Activated T-helper 1 cell treated with anti-CD3 and anti-CD28 coated beads, Interleukin-12 subunit alpha, Interleukin-12 subunit beta, Interleukin-2, Interleukin-4 antibody, amounts not matched to agents 30 ng/mL and 10 ng/mL and 1 ng/mL, durations not matched to agents 14 hours and 24 hours and 36 hours (primary cell): ENCODE measurements around the gene EXOC1. TPM values are rescaled to one million over a fixed set of nuclear protein-coding genes. Genes with fewer than 3 reads are reported as not detected.
A peak's percentile ranks its signal among the peaks of the same experiment; 100 is the strongest.
"Not testable (repeated sequence)": the region's sequence is repeated elsewhere in the genome, so short reads cannot be mapped to it uniquely, and the experiment has no call there.

Experiments
- DNase-seq: peaks from one replicate; pipeline ENCODE4 v3.0.0; 2021; ENCODE audit warnings: low spot score
- H3K27ac Mint-ChIP-seq: one replicate; pipeline ENCODE4 v1.8.0; 2021; ENCODE audit warnings: mild to moderate bottlenecking, mixed read lengths
- H3K27me3 Mint-ChIP-seq: one replicate; pipeline ENCODE4 v1.8.0; 2022; ENCODE audit warnings: mild to moderate bottlenecking, moderate library complexity, mixed read lengths; ENCODE audit not compliant: insufficient read depth
- H3K36me3 Mint-ChIP-seq: one replicate; pipeline ENCODE4 v1.8.0; 2021; ENCODE audit warnings: low read depth, mixed read lengths
- H3K4me1 Mint-ChIP-seq: one replicate; pipeline ENCODE4 v1.8.0; 2021; ENCODE audit warnings: low read depth, mixed read lengths
- H3K4me3 Mint-ChIP-seq: one replicate; pipeline ENCODE4 v1.8.0; 2021; ENCODE audit warnings: mild to moderate bottlenecking, moderate library complexity, mixed read lengths
- H3K9me3 Mint-ChIP-seq: one replicate; pipeline ENCODE4 v1.8.0; 2021; ENCODE audit warnings: mixed read lengths
- intact Hi-C: fragments of 100-400 bp; cut with micrococcal nuclease; formaldehyde crosslinking; loops from one replicate; pipeline ENCODE4 v1.15.1; 2024
- total RNA-seq: library from RNA; stranded (reverse); gene quantifications from 2 replicates; pipeline ENCODE4 v1.2.3, GENCODE V29; 2022

EXOC1 gene
- total RNA-seq, 1 donor from 2014 or later: 18.8 TPM

DNA sequence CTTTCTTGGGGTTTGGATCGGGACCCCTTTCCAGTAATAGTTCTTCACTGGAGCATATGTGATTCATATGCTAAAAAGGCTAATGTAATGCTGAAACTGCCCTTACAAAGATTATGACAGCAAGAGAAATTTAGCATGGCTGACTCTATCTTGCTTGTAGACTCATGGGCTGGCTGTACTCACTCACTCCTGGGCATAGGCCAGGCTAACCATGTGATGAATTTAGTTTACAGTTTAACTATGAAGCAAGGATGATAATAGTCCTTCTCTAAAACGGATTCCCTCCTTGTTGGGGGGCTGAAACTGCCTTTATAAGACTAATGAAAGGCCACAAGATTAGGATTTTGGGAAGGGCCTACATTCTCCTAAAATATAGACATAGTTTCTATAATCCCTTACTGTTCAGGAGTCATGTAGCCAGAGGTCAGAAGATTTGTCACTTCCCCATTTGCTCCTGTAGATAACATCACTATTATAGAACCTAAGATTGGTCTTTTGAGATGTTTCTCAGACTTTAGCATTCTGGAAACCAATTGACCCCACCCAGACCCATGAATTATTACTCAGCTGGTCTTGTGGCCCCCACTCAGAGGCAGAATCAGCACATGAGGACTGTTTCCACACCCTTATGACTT, 74.5 kb downstream of the EXOC1 start:
- Mint-ChIP-seq H3K4me3 (no peak overlapping the region), H3K27ac (no peak overlapping the region), H3K4me1 (no peaks in the 10 kb centered on the region), H3K9me3 (no peaks in the 10 kb centered on the region), H3K36me3 (no peaks in the 10 kb centered on the region), H3K27me3 (peaks cover 2% of the 10 kb centered on the region)
- no peak for DNase-seq
- intact Hi-C loops: no loop called here

DNA sequence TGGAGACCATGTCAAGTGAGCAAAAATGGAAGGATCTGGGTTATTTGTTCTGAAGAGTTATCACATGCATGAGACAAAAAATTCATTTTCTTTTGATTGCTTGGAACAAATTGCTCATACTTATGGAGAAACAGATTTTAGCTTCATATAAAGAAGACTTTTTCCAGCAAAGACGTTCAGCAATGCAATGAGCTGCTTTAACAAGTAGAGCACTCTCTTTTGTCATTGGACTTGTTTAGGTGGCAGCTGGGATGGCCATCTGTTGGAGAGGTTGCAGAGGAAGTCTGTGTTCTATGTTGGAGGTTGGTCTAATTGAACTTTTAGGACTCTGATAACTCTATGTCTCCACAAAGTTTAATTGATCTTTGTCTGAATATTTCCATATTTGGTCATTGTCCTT, 75.4 kb downstream of the EXOC1 start:
- Mint-ChIP-seq H3K4me3 (no peak overlapping the region), H3K4me1 (no peaks in the 10 kb centered on the region), H3K27me3 (peaks cover 2% of the 10 kb centered on the region), H3K27ac (no peak overlapping the region), H3K36me3 (no peaks in the 10 kb centered on the region), H3K9me3 (no peaks in the 10 kb centered on the region)
- DNase-seq: no peak
- intact Hi-C loops: no loop called here

DNA sequence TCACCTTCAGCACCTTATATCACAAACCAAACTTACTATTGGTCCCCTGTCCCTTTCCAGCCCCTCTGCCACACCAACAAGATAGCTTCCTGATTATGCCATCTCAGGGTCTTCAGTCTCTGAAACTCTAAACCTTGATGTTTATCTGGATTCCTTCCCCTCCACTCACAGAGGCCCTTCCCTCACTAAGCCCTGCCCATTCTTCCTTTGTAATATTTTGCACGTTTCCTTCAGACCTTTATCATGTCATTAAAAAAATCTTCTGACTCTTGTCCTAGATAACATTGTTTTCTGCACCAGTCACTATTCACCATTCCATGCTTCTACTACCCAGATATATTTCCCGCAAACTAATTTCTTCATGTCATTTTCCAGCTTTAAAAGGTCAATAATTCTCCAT, 77.6 kb downstream of the EXOC1 start:
- DNase-seq: no peak
- H3K4me3 Mint-ChIP-seq: no peak overlapping the region
- H3K27me3 Mint-ChIP-seq: peaks cover 2% of the 10 kb centered on the region

DNA sequence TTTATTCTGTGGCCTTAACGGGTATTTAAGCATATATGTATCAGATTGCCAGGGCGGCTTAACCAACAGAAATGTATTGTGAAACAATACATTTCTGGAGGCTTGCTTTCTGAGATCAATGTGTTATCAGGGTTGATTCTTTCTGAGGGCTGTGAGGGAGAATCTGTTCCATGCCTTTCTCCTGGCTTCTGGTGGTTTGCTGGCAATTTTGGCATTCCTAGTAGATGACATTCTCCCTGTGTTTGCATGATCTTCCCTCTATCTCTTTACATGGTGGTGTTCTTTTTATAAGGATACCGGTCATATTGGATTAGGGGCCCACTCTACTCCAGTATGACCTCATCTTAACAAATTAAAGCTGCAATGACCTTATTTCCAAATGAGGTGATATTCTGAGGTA, 78.4 kb downstream of the EXOC1 start:
- Mint-ChIP-seq H3K27me3 (peaks cover 2% of the 10 kb centered on the region), H3K4me1 (no peaks in the 10 kb centered on the region)
- intact Hi-C loops: no loop called here

More for the DNA sequence above, 77.6 kb downstream of the EXOC1 start:
- intact Hi-C loops: no loop called here
- Mint-ChIP-seq H3K36me3 (no peaks in the 10 kb centered on the region), H3K27ac (no peak overlapping the region), H3K4me1 (no peaks in the 10 kb centered on the region), H3K9me3 (no peaks in the 10 kb centered on the region)

DNA sequence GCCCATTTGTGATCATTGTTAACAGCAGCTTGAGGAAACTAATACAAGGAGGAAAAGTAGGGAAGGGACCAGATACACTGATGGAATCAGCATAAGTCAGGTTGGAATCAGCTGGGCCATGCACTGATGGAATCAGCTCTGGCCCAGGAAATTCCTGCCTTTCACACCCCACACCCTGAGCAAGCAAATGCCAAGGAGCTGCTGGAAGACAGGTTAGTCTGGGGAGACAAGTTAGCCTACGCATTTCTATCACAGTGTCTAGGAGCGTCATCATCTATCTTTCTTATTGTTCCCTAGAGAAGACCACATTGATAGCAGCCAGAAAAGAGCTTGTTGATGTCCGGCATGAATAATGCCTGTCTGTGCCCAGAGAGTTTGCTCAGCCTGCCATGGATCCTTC, 79.1 kb downstream of the EXOC1 start:
- H3K27me3 Mint-ChIP-seq: peaks cover 2% of the 10 kb centered on the region
- intact Hi-C loops: no loop called here
- no peaks in the 10 kb centered on the region for H3K4me1 Mint-ChIP-seq
- DNase-seq: no peak
- H3K4me3 Mint-ChIP-seq: no peak overlapping the region
- peaks cover 8% of the 10 kb centered on the region for H3K9me3 Mint-ChIP-seq
- no peaks in the 10 kb centered on the region for H3K36me3 Mint-ChIP-seq
- no peak overlapping the region for H3K27ac Mint-ChIP-seq

More for the DNA sequence above, 78.4 kb downstream of the EXOC1 start:
- Mint-ChIP-seq H3K4me3 (no peak overlapping the region), H3K27ac (no peak overlapping the region), H3K9me3 (peaks cover 7% of the 10 kb centered on the region), H3K36me3 (no peaks in the 10 kb centered on the region)
- DNase-seq: no peak

DNA sequence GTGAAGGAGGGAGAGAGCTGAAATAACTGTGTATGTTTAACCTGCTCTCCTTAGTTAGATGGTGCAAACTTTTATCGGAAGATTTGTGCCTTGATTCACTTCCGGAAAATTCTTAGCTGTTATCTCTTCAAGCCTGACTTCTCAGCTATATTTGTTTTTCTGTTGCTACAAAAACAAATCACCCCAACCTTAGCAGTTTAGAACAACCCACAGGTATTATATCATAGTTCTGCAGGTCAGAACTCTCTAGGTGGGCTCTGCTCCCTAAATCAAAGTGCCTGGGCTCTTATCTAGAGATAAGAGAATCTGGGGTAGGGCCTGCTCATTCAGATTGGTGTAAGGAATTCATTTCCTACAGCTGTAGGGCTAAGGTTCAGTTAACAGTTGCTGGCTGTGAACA, 80.2 kb downstream of the EXOC1 start:
- DNase-seq: no peak
- H3K4me1 Mint-ChIP-seq: no peaks in the 10 kb centered on the region
- H3K36me3 Mint-ChIP-seq: no peaks in the 10 kb centered on the region
- intact Hi-C loops: no loop called here
- H3K27ac Mint-ChIP-seq: no peak overlapping the region
- H3K27me3 Mint-ChIP-seq: peaks cover 2% of the 10 kb centered on the region
- H3K4me3 Mint-ChIP-seq: no peak overlapping the region
- H3K9me3 Mint-ChIP-seq: peaks cover 15% of the 10 kb centered on the region

DNA sequence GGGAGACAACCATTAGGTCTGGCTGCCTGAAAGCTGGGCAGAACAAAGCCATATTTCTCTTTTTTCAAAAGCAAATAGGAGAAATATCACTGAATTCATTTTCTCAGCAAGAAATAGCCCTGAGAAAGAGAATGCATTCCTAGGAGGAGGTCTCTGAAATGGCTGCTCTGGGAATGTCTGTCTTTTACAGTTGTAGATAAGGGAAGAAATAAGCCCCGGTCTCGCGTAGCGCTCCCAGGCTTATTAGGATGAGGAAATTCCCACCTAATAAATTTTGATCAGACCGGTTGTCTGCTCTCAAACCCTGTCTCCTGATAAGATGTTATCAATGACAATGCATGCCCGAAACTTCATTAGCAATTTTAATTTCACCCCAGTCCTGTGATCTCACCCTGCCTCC, 82.5 kb downstream of the EXOC1 start:
- not testable (repeated sequence) for H3K27ac Mint-ChIP-seq, H3K27me3 Mint-ChIP-seq, DNase-seq, H3K4me3 Mint-ChIP-seq, H3K36me3 Mint-ChIP-seq, H3K4me1 Mint-ChIP-seq
- intact Hi-C loops: loop anchor here (1.0 kb wide), 1 partner anchor 27 kb away; no protein-coding TSS in a partner anchor
- peaks cover 22% of the 10 kb centered on the region for H3K9me3 Mint-ChIP-seq

DNA sequence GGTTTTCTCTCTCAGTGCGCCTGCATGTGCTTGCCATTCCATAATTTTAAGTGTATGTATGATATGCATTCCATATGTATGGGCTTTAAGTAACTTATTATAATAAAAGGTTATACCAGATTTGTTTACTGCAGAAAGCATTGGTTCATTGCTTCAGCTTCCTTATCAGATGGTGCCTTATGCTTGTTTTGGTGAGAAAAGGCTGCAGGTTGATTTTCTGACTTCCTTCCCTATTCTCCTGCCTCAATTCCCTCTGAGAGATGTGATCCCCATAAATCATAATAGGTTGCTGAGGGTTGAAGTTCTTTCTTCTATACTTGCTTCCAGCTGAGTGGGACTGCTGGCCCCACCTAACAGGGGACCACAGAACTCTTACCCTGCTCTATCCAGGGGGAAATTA, 85.0 kb downstream of the EXOC1 start:
- intact Hi-C loops: no loop called here
- no peak for DNase-seq
- Mint-ChIP-seq H3K27ac (no peak overlapping the region), H3K36me3 (no peaks in the 10 kb centered on the region), H3K4me1 (no peaks in the 10 kb centered on the region), H3K4me3 (no peak overlapping the region), H3K27me3 (no peaks in the 10 kb centered on the region), H3K9me3 (peaks cover 22% of the 10 kb centered on the region)

DNA sequence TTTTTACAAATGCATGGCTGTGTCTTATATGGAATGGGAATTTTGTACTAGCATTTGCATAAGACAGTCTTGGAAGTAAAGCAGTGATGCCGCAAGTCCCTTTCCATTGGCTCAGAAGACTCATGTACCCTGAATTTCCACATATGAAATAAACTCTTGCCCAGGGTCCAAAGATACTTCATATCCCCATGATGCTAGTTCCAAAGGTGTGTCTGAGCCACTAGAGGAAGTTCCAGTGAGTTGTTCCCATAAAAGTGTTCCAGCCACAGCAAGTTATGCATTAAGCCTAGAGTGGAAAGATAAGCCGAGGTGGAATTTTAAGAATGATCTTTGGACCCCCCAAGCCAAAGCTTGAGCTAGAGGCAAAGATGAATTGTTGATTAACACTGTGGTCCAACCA, 86.0 kb downstream of the EXOC1 start:
- intact Hi-C loops: no loop called here
- Mint-ChIP-seq H3K9me3 (peaks cover 22% of the 10 kb centered on the region), H3K27me3 (no peaks in the 10 kb centered on the region), H3K4me3 (no peak overlapping the region), H3K36me3 (no peaks in the 10 kb centered on the region), H3K4me1 (no peaks in the 10 kb centered on the region), H3K27ac (no peak overlapping the region)
- no peak for DNase-seq

DNA sequence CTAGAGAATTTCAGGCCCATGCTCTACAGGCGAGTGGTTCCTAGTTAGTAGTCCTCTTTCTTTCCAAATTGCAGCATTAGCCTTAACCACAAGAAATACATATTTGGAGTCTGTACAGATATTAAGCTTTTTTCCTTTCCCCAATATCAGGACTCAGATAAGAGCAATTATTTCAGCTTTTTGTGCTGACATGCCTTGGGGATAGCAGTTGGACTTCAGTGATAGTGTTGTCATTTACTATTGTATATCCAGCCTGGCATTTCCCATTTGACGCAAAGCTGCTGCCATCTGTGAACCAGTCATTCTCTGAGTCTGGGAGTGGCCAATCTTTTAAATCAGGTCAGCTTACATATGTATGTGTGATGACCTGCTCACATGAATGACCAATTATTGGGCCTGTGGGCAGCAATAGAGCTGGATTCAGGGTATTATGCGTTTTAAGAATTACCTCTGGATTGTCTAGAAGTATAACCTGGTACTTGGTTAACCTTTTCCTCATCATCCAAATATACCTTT, 88.5 kb downstream of the EXOC1 start:
- Mint-ChIP-seq H3K4me3 (no peak overlapping the region), H3K36me3 (no peaks in the 10 kb centered on the region), H3K4me1 (peaks cover under 1% of the 10 kb centered on the region), H3K9me3 (peaks cover 14% of the 10 kb centered on the region), H3K27ac (no peak overlapping the region), H3K27me3 (no peaks in the 10 kb centered on the region)
- no peak for DNase-seq
- intact Hi-C loops: no loop called here

DNA sequence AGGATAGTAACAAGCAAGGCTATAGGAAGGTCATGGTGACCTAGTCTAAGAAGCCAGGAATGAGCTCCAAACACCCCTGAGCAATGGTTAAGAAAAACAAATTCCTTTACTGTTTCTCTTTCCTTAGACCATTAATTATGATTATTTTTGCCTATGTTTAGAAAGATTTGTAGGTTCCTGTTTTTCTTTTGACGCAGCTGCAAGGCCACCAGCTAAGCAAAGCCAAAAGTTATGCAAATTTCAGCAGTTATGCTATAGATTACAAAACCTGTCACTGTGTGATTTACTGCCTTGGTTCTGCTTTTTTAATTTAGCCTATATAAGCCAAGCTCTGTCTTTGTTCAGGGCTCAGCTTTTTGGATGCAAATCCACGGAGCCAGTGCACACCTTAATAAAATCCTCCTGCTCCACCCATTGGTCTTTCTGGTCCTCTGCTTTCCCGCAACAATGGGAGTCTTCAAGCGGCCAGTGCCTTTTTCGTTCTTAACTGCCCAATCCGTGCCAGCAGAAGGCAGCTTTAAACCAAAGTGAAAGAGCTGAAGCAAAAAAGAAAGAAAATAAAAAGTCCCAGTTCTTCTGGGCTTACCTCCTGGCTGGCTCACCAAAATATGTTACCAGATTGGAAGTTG, 93.9 kb downstream of the EXOC1 start:
- Mint-ChIP-seq H3K27me3 (no peaks in the 10 kb centered on the region), H3K4me3 (peak overlapping the region; percentile 86), H3K9me3 (no peaks in the 10 kb centered on the region), H3K27ac (peak overlapping the region; percentile 84), H3K4me1 (peaks cover 41% of the 10 kb centered on the region), H3K36me3 (peaks cover 11% of the 10 kb centered on the region)
- intact Hi-C loops: loop anchor here (5.0 kb wide), 3 partner anchors 550 to 700 kb away; partner anchors contain the start of genes SRD5A3 and TMEM165
- DNase-seq: no peak

DNA sequence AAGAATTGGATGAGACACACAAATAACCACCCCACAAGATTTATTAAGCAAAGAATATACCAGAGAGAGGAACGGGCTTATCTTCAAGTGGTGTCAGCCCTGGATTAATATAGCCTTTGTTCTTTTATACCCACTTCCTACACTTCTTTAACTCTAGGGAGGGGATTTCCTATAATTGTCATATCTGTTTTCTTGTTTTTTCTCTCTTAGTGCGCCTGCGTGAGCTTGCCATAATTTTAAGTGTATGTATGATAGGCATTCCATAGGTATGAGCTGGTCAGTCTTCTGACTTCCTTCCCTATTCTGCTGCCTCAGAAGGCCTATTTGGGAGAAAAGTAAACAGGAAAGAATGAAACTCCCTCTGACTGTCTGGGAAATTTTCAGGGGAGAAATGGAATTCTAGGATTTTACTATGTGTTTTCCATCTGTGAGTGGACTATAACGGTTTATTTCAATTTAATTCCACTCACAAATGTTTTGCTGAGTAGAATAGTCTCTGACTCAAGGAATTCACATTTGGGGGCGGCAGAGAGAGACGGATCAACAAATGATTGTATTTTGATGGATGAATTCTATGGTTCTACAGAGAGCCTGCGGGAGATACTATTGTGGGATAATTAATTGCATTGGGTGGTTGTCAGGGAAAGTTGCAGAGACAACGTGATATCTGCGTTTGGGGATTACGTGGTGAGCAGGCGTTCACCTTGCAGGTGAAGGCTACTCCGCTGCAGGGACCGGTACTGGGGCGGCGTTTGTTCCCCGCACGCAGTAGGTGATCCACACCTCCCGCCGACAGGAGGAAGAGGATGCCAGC, 94.7 kb downstream of the EXOC1 start:
- Mint-ChIP-seq H3K9me3 (no peaks in the 10 kb centered on the region), H3K4me1 (peaks cover 44% of the 10 kb centered on the region), H3K27ac (peak overlapping the region; percentile 84), H3K4me3 (peak overlapping the region; percentile 86), H3K27me3 (no peaks in the 10 kb centered on the region), H3K36me3 (peaks cover 14% of the 10 kb centered on the region)
- intact Hi-C loops: loop anchor here (1.0 to 5.0 kb wide), 17 partner anchors 41 to 1029 kb away; partner anchors contain the start of genes AASDH, CLOCK, EXOC1 and NOA1
- DNase-seq: peak; percentile 52
